HUES6 (cell line): Measurements from ENCODE around the gene RANGAP1.
A peak's percentile ranks its signal among the peaks of the same experiment; 100 is the strongest.

Source experiments
- H3K27ac ChIP-seq: 2 replicates; pipeline ENCODE4 v1.7.0; 2013; ENCODE audit warnings: low read depth, mild to moderate bottlenecking, low read length, inconsistent platforms
- H3K27me3 ChIP-seq: 2 replicates; pipeline ENCODE4 v1.6.1; 2013; ENCODE audit warnings: low read length; ENCODE audit not compliant: control insufficient read depth, insufficient read depth
- H3K36me3 ChIP-seq: 2 replicates; pipeline ENCODE4 v1.6.1; 2013; ENCODE audit warnings: low read length; ENCODE audit not compliant: control insufficient read depth, insufficient read depth
- H3K4me1 ChIP-seq: 2 replicates; pipeline ENCODE4 v1.6.1; 2013; ENCODE audit warnings: low read length; ENCODE audit not compliant: control insufficient read depth, insufficient read depth
- H3K4me3 ChIP-seq: 2 replicates; pipeline ENCODE4 v1.5.1; 2013; ENCODE audit warnings: low read depth, low read length
- H3K9ac ChIP-seq: one replicate; pipeline ENCODE4 v1.6.1; 2013; ENCODE audit warnings: mild to moderate bottlenecking, low read length
- H3K9me3 ChIP-seq: 2 replicates; pipeline ENCODE4 v1.6.1; 2013; ENCODE audit warnings: low read depth, low read length; ENCODE audit not compliant: control insufficient read depth, insufficient read depth

Gene RANGAP1

GRCh38 chr22:41314821-41315220 lies 28.8 kb upstream of the RANGAP1 start:
- Histone ChIP-seq H3K36me3 (peaks cover 6% of the 10 kb centered on the region; the same call in 1 of the 2 replicates), H3K4me1 (peaks cover 7% of the 10 kb centered on the region; the same call in 1 of the 2 replicates), H3K9ac (no peak overlapping the region), H3K4me3 (no peak overlapping the region), H3K27me3 (no peaks in the 10 kb centered on the region), H3K27ac (no peak overlapping the region), H3K9me3 (no peaks in the 10 kb centered on the region)

GRCh38 chr22:41311487-41311886 lies 25.5 kb upstream of the RANGAP1 start:
- H3K9me3 ChIP-seq = no peaks in the 10 kb centered on the region

GRCh38 chr22:41310336-41310735 lies 24.3 kb upstream of the RANGAP1 start:
- Histone ChIP-seq H3K9ac (no peak overlapping the region), H3K27me3 (no peaks in the 10 kb centered on the region), H3K4me1 (peaks cover 17% of the 10 kb centered on the region; the same call in 1 of the 2 replicates), H3K9me3 (no peaks in the 10 kb centered on the region), H3K36me3 (peaks cover 23% of the 10 kb centered on the region), H3K27ac (no peak overlapping the region), H3K4me3 (no peak overlapping the region)

More at GRCh38 chr22:41311487-41311886, 25.5 kb upstream of the RANGAP1 start:
- Histone ChIP-seq H3K9ac (no peak overlapping the region), H3K27ac (no peak overlapping the region), H3K4me1 (peaks cover 17% of the 10 kb centered on the region; the same call in 1 of the 2 replicates), H3K4me3 (no peak overlapping the region), H3K36me3 (peaks cover 19% of the 10 kb centered on the region), H3K27me3 (no peaks in the 10 kb centered on the region)

- H3K4me3 ChIP-seq = no peak overlapping the region
- no peaks in the 10 kb centered on the region for H3K27me3 ChIP-seq
- H3K4me1 ChIP-seq = peaks cover 17% of the 10 kb centered on the region; the same call in 1 of the 2 replicates
- no peak overlapping the region for H3K9ac ChIP-seq
- H3K27ac ChIP-seq = no peak overlapping the region
- peaks cover 24% of the 10 kb centered on the region for H3K36me3 ChIP-seq
- no peaks in the 10 kb centered on the region for H3K9me3 ChIP-seq
These were observed 22.6 kb upstream of the RANGAP1 start for GRCh38 chr22:41308544-41308947.

GRCh38 chr22:41308054-41308453 lies 22.1 kb upstream of the RANGAP1 start:
- peaks cover 24% of the 10 kb centered on the region for H3K36me3 ChIP-seq
- no peak overlapping the region for H3K4me3 ChIP-seq
- H3K27ac ChIP-seq = no peak overlapping the region
- peaks cover 21% of the 10 kb centered on the region for H3K4me1 ChIP-seq
- H3K9me3 ChIP-seq = no peaks in the 10 kb centered on the region
- no peaks in the 10 kb centered on the region for H3K27me3 ChIP-seq
- no peak overlapping the region for H3K9ac ChIP-seq

- Histone ChIP-seq H3K36me3 (peaks cover 24% of the 10 kb centered on the region), H3K9me3 (no peaks in the 10 kb centered on the region), H3K4me1 (peaks cover 21% of the 10 kb centered on the region), H3K27me3 (no peaks in the 10 kb centered on the region), H3K9ac (no peak overlapping the region), H3K27ac (no peak overlapping the region), H3K4me3 (no peak overlapping the region)
These were observed 19.7 kb upstream of the RANGAP1 start for GRCh38 chr22:41305646-41306045.

- Histone ChIP-seq H3K9me3 (no peaks in the 10 kb centered on the region), H3K27me3 (no peaks in the 10 kb centered on the region), H3K36me3 (peaks cover 12% of the 10 kb centered on the region), H3K4me1 (peaks cover 18% of the 10 kb centered on the region), H3K27ac (peak overlapping the region; percentile 56; the same call in 1 of the 2 replicates), H3K4me3 (peak overlapping the region; percentile 86), H3K9ac (peak overlapping the region; percentile 89)
These were observed 16.8 kb upstream of the RANGAP1 start for GRCh38 chr22:41302811-41303210.

GRCh38 chr22:41302021-41302767 lies 16.2 kb upstream of the RANGAP1 start:
- Histone ChIP-seq H3K27ac (peak overlapping the region; percentile 93), H3K9ac (peak overlapping the region; percentile 89)

GRCh38 chr22:41301085-41302020 lies 15.4 kb upstream of the RANGAP1 start, which contains the start of gene ZC3H7B:
Gene ZC3H7B, plus strand, starts transcription at chr22:41301525. Its CDS starts 19,136 bp downstream, at chr22:41320661.
- Histone ChIP-seq H3K4me1 (peaks cover 12% of the 10 kb centered on the region), H3K27ac (peak within 1 kb of the TSS; percentile 93), H3K36me3 (peaks cover 8% of the 10 kb centered on the region; the same call in 1 of the 2 replicates), H3K4me3 (peak within 1 kb of the TSS; percentile 86), H3K9ac (peak within 1 kb of the TSS; percentile 89), H3K27me3 (no peaks in the 10 kb centered on the region), H3K9me3 (no peaks in the 10 kb centered on the region)

More at GRCh38 chr22:41302021-41302767, 16.2 kb upstream of the RANGAP1 start:
- no peaks in the 10 kb centered on the region for H3K27me3 ChIP-seq
- no peaks in the 10 kb centered on the region for H3K9me3 ChIP-seq
- peaks cover 8% of the 10 kb centered on the region; the same call in 1 of the 2 replicates for H3K36me3 ChIP-seq
- peak overlapping the region; percentile 86 for H3K4me3 ChIP-seq
- peaks cover 12% of the 10 kb centered on the region for H3K4me1 ChIP-seq

- peaks cover 12% of the 10 kb centered on the region for H3K4me1 ChIP-seq
- H3K9me3 ChIP-seq = no peaks in the 10 kb centered on the region
- no peaks in the 10 kb centered on the region for H3K27me3 ChIP-seq
- H3K36me3 ChIP-seq = peaks cover 5% of the 10 kb centered on the region; the same call in 1 of the 2 replicates
- H3K27ac ChIP-seq = no peak overlapping the region
- H3K9ac ChIP-seq = peak overlapping the region; percentile 5
- peak overlapping the region; percentile 86 for H3K4me3 ChIP-seq
These were observed 14.7 kb upstream of the RANGAP1 start for GRCh38 chr22:41300661-41301060.
